Endothelial cell of umbilical vein (primary cell): Measurements from ENCODE around the gene NRXN3. TPM values are rescaled to one million over a fixed set of nuclear protein-coding genes. Genes with fewer than 3 reads are reported as not detected.
A peak's percentile ranks its signal among the peaks of the same experiment; 100 is the strongest.

Source experiments
- BruUV-seq: library from RNA; stranded (reverse); fragments of 400-500 nt; replicated peaks from 2 replicates; lab custom pipeline; 2021; lab: Mats Ljungman, UMichigan
- CTCF ChIA-PET: fragments of 300-600, 350-600 bp; sonication (Branson Sonifier 250); formaldehyde crosslinking; loops from one replicate; lab custom pipeline; 2021; ENCODE audit warnings: antibody characterized with exemption, inconsistent platforms; lab: Charles Lee
- POLR2A ChIA-PET: fragments of 300-600, 350-600 bp; sonication (Branson Sonifier 250); formaldehyde crosslinking; loops from one replicate; lab custom pipeline; 2021; ENCODE audit warnings: antibody characterized with exemption, inconsistent platforms; lab: Charles Lee
- DNase-seq: peaks from one replicate; pipeline ENCODE4 v3.0.0-alpha.2; 2011; ENCODE audit warnings: low read depth, low spot score
- FAIRE-seq: peaks from 2 replicates; lab custom pipeline; 2011; peaks lifted over from hg19 to GRCh38; lab: Jason Lieb, UNC
- H2AFZ ChIP-seq: 2 replicates; pipeline ENCODE4 v1.6.0; 2012; ENCODE audit warnings: low read depth, low read length, control low read depth, inconsistent platforms
- H3K27ac ChIP-seq: 2 replicates; pipeline ENCODE4 v1.5.1; 2011; ENCODE audit warnings: low read depth, mild to moderate bottlenecking, control low read depth, low read length, moderate library complexity; ENCODE audit not compliant: insufficient read depth
- H3K27me3 ChIP-seq, 2 experiments: 2 replicates each; pipeline versions ENCODE4 v1.6.0 to v1.6.1; 2011; ENCODE audit warnings: low read length in 2 of 2, mixed read lengths in 1 of 2; ENCODE audit not compliant: control insufficient read depth in 2 of 2, insufficient read depth in 2 of 2
- H3K36me3 ChIP-seq, 2 experiments: 2 replicates in 1 of 2; 3 replicates in 1 of 2; pipeline ENCODE4 v1.5.1; 2011; ENCODE audit warnings: low read length in 2 of 2, mild to moderate bottlenecking in 1 of 2, moderate library complexity in 1 of 2; ENCODE audit not compliant: control insufficient read depth in 2 of 2, insufficient read depth in 2 of 2; ENCODE audit errors: extremely low read depth in 1 of 2
- H3K4me1 ChIP-seq: 3 replicates; pipeline ENCODE4 v1.5.1; 2011; ENCODE audit warnings: mild to moderate bottlenecking, low read length; ENCODE audit not compliant: control insufficient read depth, insufficient read depth; ENCODE audit errors: extremely low read depth
- H3K4me2 ChIP-seq: 2 replicates; pipeline ENCODE4 v1.6.1; 2011; ENCODE audit warnings: low read length, control low read depth, mixed read lengths; ENCODE audit not compliant: insufficient read depth
- H3K4me3 ChIP-seq, 3 experiments: fragments of 200-600 bp in 1 of 3; sonication (generic), shearing (Covaris generic) in 1 of 3; replicated peaks in 1 of 3; 2 replicates each; pipeline ENCODE4 v1.5.1; 2011 to 2016; ENCODE audit warnings: control low read depth in 3 of 3, low read length in 3 of 3, mild to moderate bottlenecking in 2 of 3, inconsistent platforms in 1 of 3, low read depth in 1 of 3, moderate library complexity in 1 of 3; ENCODE audit not compliant: insufficient read depth in 1 of 3
- H3K79me2 ChIP-seq: 2 replicates; pipeline ENCODE4 v1.6.0; 2012; ENCODE audit warnings: low read length, inconsistent platforms; ENCODE audit not compliant: control insufficient read depth, insufficient read depth
- H3K9ac ChIP-seq: replicated peaks from 2 replicates; pipeline ENCODE3; 2011; ENCODE audit warnings: low read length, control low read depth; ENCODE audit not compliant: insufficient read depth; ENCODE audit errors: extremely low read depth
- H3K9me1 ChIP-seq: replicated peaks from 3 replicates; pipeline ENCODE4 v1.6.0; 2011; ENCODE audit warnings: mild to moderate bottlenecking, low read length; ENCODE audit not compliant: control insufficient read depth, insufficient read depth; ENCODE audit errors: extremely low read depth
- H3K9me3 ChIP-seq: replicated peaks from 2 replicates; pipeline ENCODE4 v1.5.1; 2012; ENCODE audit warnings: low read length, inconsistent platforms; ENCODE audit not compliant: control insufficient read depth, insufficient read depth
- H4K20me1 ChIP-seq: replicated peaks from 2 replicates; pipeline ENCODE3; 2011; ENCODE audit warnings: mild to moderate bottlenecking, low read length; ENCODE audit not compliant: control insufficient read depth, insufficient read depth; ENCODE audit errors: extremely low read depth
- CTCF ChIP-seq, 2 donors: IDR thresholded peaks; 1 replicate in 1 of 2; 2 replicates in 1 of 2; pipeline ENCODE4 v1.5.1; 2011; ENCODE audit warnings: low read length in 2 of 2, mild to moderate bottlenecking in 2 of 2, moderate library complexity in 2 of 2, control low read depth in 1 of 2, inconsistent platforms in 1 of 2, low read depth in 1 of 2; ENCODE audit not compliant: insufficient read depth in 1 of 2; ENCODE audit errors: extremely low read depth in 1 of 2
- GATA2 ChIP-seq: IDR thresholded peaks from 2 replicates; pipeline ENCODE4 v1.7.0; 2011; ENCODE audit warnings: low read depth, mild to moderate bottlenecking, moderate library complexity, mixed read lengths, low read length; ENCODE audit not compliant: insufficient read length, insufficient read depth
- MAX ChIP-seq: IDR thresholded peaks from 2 replicates; pipeline ENCODE4 v1.6.1; 2011; ENCODE audit not compliant: insufficient read depth, insufficient read length
- MYC ChIP-seq: IDR thresholded peaks from one replicate; pipeline ENCODE4 v1.6.1; 2011; ENCODE audit warnings: mild to moderate bottlenecking, low read depth, low read length
- POLR2A ChIP-seq: IDR thresholded peaks from 2 replicates; pipeline ENCODE4 v1.6.1; 2012; ENCODE audit warnings: low read depth, mild to moderate bottlenecking, control low read depth, low read length
- POLR2AphosphoS5 ChIP-seq: IDR thresholded peaks from 2 replicates; pipeline ENCODE4 v1.6.1; 2012; ENCODE audit warnings: low read depth, mild to moderate bottlenecking, control low read depth, low read length, moderate library complexity; ENCODE audit not compliant: insufficient read depth
- dilution Hi-C: fragments of 300-500 bp; cut with MboI; formaldehyde crosslinking; loops from one replicate; pipeline ENCODE4 v1.15.0; 2019; ENCODE audit warnings: low sequenced_read_pairs; ENCODE audit not compliant: extremely low pct_ligation_motif_present
- intact Hi-C: fragments of 100-400 bp; cut with micrococcal nuclease; formaldehyde crosslinking; loops from one replicate; pipeline ENCODE4 v1.10.0; 2022
- polyA plus RNA-seq, 4 experiments: library from polyadenylated mRNA; depleted of rRNA in 3 of 4; stranded (reverse) in 3 of 4; unstranded in 1 of 4; fragments of >200 nt; gene quantifications; 2 replicates each; pipeline versions ENCODE4 v1.2.1 to v1.2.3, GENCODE V29; 2011 to 2012; ENCODE audit warnings: missing spikeins in 1 of 4
- total RNA-seq: library from RNA; stranded (reverse); gene quantifications from 2 replicates; pipeline ENCODE4 v1.2.3, GENCODE V29; 2021

The NRXN3 gene
- total and polyA plus RNA-seq, 2 donors (not counting 3 experiments of a cell fraction or from before 2014, with no cell fraction given), result 0.72 to 4.2 TPM

GRCh38 chr14:78162202-78162601 lies 8.0 kb upstream of the NRXN3 start:
- Histone ChIP-seq H3K4me2 (no peak overlapping the region), H3K9me1 (no peaks in the 10 kb centered on the region), H2AFZ (no peak overlapping the region), H3K4me1 (no peaks in the 10 kb centered on the region), H3K79me2 (no peaks in the 10 kb centered on the region), H3K27ac (no peak overlapping the region), H4K20me1 (no peaks in the 10 kb centered on the region), H3K4me3 (no peak overlapping the region), H3K36me3 (no peaks in the 10 kb centered on the region), H3K9ac (no peak overlapping the region), H3K27me3 (no peaks in the 10 kb centered on the region), H3K9me3 (no peaks in the 10 kb centered on the region)
- dilution Hi-C loops (no loop called here), intact Hi-C loops (no loop called here)
- ChIA-PET CTCF (no interaction called here), POLR2A (no interaction called here)
- DNase-seq (no peak), FAIRE-seq (no peak)
- no peak for TF ChIP-seq MAX
- TF ChIP-seq POLR2A, result no peak
- no peak for TF ChIP-seq GATA2
- no peak for TF ChIP-seq POLR2AphosphoS5
- no TSS peak for BruUV-seq

- H3K9me1 ChIP-seq, result no peaks in the 10 kb centered on the region
- no peaks in the 10 kb centered on the region for H3K27me3 ChIP-seq
- ChIA-PET CTCF (no interaction called here), POLR2A (no interaction called here)
- intact Hi-C loops (no loop called here), dilution Hi-C loops (no loop called here)
- no peaks in the 10 kb centered on the region for H3K36me3 ChIP-seq
- H2AFZ ChIP-seq, result no peak overlapping the region
- H3K9ac ChIP-seq, result no peak overlapping the region
- H4K20me1 ChIP-seq, result no peaks in the 10 kb centered on the region
- no peaks in the 10 kb centered on the region for H3K79me2 ChIP-seq
- no peaks in the 10 kb centered on the region for H3K4me1 ChIP-seq
- H3K9me3 ChIP-seq, result no peaks in the 10 kb centered on the region
- H3K4me3 ChIP-seq, result no peak overlapping the region
- DNase-seq (no peak), FAIRE-seq (no peak)
- no TSS peak for BruUV-seq
- H3K27ac ChIP-seq, result no peak overlapping the region
- TF ChIP-seq CTCF (IDR thresholded peaks at IDR 0.05; ENCODE audit: extremely low read depth in 1 of 2, insufficient read depth in 1 of 2, low read depth in 1 of 2, low read length in 2 of 2) (peak; percentile 18 to 32), MYC (no peak)
- no peak overlapping the region for H3K4me2 ChIP-seq
These were observed 5.8 kb upstream of the NRXN3 start for GRCh38 chr14:78164226-78164853.
